Dendritic cell treated with granulocyte-macrophage colony-stimulating factor and Interleukin-4, amounts not matched to agents 40 ng/mL and 50 ng/mL, for 4 days (primary cell): ENCODE results near the gene MYOG.

Experiments used
- H3K27ac Mint-ChIP-seq: one replicate; pipeline ENCODE4 v1.8.0; 2022; ENCODE audit warnings: mild to moderate bottlenecking, mixed read lengths
- H3K27me3 Mint-ChIP-seq: one replicate; pipeline ENCODE4 v1.8.0; 2022; ENCODE audit warnings: mild to moderate bottlenecking, mixed read lengths
- H3K36me3 Mint-ChIP-seq: one replicate; pipeline ENCODE4 v1.8.0; 2022; ENCODE audit warnings: low read depth, mixed read lengths
- H3K4me1 Mint-ChIP-seq: one replicate; pipeline ENCODE4 v1.8.0; 2022; ENCODE audit warnings: low read depth, mixed read lengths
- H3K4me3 Mint-ChIP-seq: one replicate; pipeline ENCODE4 v1.8.0; 2022; ENCODE audit warnings: mild to moderate bottlenecking, moderate library complexity, mixed read lengths
- H3K9me3 Mint-ChIP-seq: one replicate; pipeline ENCODE4 v1.8.0; 2022; ENCODE audit warnings: mixed read lengths
- intact Hi-C: fragments of 100-400 bp; cut with micrococcal nuclease; formaldehyde crosslinking; loops from one replicate; pipeline ENCODE4 v1.15.0; 2022

MYOG gene

DNA sequence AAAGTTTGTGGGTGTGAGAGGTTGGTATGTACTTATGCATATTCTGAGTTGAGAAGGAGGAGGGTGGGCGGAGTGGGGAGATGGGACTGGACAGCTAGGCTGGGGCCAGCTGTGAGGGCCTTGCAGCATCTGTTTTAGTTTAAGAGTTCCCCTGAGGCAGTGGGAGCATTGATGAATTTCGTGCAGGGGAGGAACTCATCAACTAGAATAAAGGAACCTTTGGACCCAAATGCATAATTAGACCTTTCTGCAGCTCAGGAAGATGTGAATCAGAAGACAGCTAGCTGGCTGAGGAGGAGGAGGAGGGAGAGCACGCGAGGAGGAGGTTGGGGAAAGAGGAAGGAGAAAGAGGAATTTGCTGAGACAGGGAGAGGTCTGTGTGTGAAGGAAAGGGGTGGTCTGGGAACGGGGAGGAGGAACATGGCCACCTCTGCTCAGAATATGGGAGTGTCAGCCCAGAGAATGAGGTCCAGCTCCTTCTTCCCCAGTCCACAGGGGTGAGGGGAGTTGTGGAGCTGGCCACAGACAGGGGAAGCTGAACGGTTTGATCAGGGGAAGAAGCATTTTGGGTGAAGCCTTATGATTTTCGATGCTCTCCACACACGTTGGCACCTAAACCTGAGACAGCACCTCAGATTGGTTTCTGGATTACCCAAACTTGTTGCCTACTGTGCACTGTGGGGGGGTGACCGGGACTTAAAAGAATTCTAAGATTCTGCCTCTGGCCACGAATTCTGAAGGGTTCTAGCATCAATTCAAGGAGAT lies 27.7 kb downstream of the MYOG start:
- H3K9me3 Mint-ChIP-seq: no peaks in the 10 kb centered on the region
- H3K36me3 Mint-ChIP-seq: no peaks in the 10 kb centered on the region
- intact Hi-C loops: loop anchor here (2.0 kb wide), 1 partner anchor 17 kb away; no protein-coding TSS in a partner anchor
- H3K4me1 Mint-ChIP-seq: peaks cover 74% of the 10 kb centered on the region
- peak overlapping the region; percentile 21 for H3K27ac Mint-ChIP-seq
- no peaks in the 10 kb centered on the region for H3K27me3 Mint-ChIP-seq
- peak overlapping the region; percentile 39 for H3K4me3 Mint-ChIP-seq

GRCh38 chr1:203056516-203056915 lies 29.3 kb downstream of the MYOG start:
- peaks cover 10% of the 10 kb centered on the region for H3K27me3 Mint-ChIP-seq
- H3K9me3 Mint-ChIP-seq: no peaks in the 10 kb centered on the region
- intact Hi-C loops: no loop called here
- no peak overlapping the region for H3K4me3 Mint-ChIP-seq
- no peak overlapping the region for H3K27ac Mint-ChIP-seq
- peaks cover 70% of the 10 kb centered on the region for H3K4me1 Mint-ChIP-seq
- H3K36me3 Mint-ChIP-seq: no peaks in the 10 kb centered on the region

GRCh38 chr1:203056012-203056411 lies 29.8 kb downstream of the MYOG start:
- no peak overlapping the region for H3K4me3 Mint-ChIP-seq
- H3K36me3 Mint-ChIP-seq: no peaks in the 10 kb centered on the region
- peaks cover 12% of the 10 kb centered on the region for H3K27me3 Mint-ChIP-seq
- H3K27ac Mint-ChIP-seq: no peak overlapping the region
- H3K9me3 Mint-ChIP-seq: no peaks in the 10 kb centered on the region
- peaks cover 70% of the 10 kb centered on the region for H3K4me1 Mint-ChIP-seq
- intact Hi-C loops: no loop called here

DNA sequence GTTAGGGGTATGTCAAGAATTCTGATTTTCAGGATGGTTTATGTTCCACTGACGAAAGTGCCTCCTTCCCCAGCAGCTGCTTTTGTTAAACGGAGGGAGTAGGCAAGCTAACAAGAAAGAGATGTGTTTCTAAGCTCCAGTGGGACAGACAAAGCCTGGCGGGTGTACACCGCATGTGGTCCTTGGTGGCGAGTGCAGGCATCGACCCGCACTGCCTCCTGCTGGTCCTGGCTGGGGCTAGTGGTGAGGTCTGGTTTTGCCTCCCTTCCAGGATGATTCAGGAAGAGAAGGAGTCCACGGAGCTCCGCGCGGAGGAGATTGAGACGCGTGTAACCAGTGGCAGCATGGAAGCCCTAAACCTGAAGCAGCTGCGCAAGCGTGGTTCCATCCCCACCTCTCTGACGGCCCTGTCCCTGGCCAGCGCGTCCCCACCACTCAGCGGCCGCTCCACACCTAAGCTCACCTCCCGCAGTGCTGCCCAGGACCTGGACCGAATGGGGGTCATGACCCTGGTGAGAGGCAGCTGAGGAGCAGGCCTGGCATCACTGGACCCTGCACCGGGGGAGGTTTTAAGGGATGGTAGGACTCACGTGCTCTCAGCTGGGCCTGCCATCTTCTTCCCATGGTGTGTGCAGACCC lies 30.5 kb downstream of the MYOG start:
- Mint-ChIP-seq H3K4me1 (peaks cover 70% of the 10 kb centered on the region), H3K9me3 (no peaks in the 10 kb centered on the region), H3K27ac (no peak overlapping the region)

DNA sequence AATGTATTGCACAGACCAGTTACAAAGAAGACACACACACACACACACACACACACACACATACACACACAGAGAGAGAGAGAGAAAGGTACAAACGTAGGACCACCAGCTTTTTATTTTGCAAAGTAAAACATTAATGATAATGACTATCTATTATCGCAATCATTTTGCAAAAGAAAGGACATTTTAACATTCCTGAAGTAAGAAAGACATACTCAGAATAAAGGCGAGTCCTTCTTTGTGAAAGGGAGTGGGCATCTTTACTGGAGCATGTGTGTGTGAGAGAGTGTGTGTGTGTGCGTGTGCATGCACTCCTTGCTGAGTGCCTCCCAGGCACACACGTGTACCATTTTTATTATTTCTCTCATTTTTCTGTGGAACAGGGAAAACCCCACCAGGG lies 31.2 kb downstream of the MYOG start:
- Mint-ChIP-seq H3K27ac (no peak overlapping the region), H3K36me3 (no peaks in the 10 kb centered on the region), H3K4me1 (peaks cover 65% of the 10 kb centered on the region), H3K9me3 (no peaks in the 10 kb centered on the region), H3K27me3 (peaks cover 14% of the 10 kb centered on the region), H3K4me3 (no peak overlapping the region)
- intact Hi-C loops: no loop called here

More for the DNA sequence above, 30.5 kb downstream of the MYOG start:
- Mint-ChIP-seq H3K4me3 (no peak overlapping the region), H3K36me3 (no peaks in the 10 kb centered on the region), H3K27me3 (peaks cover 13% of the 10 kb centered on the region)
- intact Hi-C loops: no loop called here

DNA sequence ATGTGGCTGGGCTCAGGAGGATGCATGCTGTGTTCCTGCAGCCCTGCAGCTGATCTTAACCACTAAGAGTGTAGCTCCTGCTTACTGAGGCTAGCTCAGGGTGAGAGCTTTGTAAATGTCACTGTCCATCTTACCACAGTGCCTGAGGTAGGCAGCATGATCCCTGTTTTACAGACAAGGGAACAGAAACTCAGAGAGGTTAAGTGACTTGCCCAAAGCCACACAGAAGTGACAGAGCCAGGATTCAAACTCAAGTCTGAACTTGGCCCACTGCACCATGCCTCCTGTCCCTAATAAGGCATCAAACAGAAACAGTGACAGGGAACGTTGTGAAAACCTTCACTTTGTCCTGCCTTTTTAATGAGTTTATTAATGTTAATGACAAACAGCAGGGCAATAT lies 31.6 kb downstream of the MYOG start:
- Mint-ChIP-seq H3K27ac (no peak overlapping the region), H3K27me3 (peaks cover 14% of the 10 kb centered on the region), H3K9me3 (no peaks in the 10 kb centered on the region), H3K36me3 (no peaks in the 10 kb centered on the region), H3K4me3 (no peak overlapping the region), H3K4me1 (peaks cover 60% of the 10 kb centered on the region)
- intact Hi-C loops: no loop called here

DNA sequence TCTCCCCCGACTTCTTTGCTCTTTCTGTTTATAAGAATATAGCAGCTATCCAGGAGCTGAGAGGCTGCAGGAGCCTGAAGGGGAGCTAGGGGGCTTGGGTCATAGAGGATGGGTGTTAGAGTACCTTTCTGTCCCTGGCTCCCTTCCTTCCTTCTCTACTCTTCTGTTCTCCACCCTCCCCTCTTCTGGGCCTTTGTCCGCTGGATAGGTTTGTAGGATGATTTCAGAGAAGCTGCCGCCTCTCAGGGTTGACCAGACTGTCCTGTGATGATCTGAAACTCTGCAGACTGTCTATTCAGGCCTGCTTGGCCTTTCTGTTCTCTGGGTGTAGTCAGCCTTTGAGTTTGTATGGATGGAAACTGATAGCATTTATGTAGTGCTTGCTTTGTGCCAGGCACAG lies 33.2 kb downstream of the MYOG start:
- Mint-ChIP-seq H3K27me3 (peaks cover 22% of the 10 kb centered on the region), H3K4me3 (no peak overlapping the region), H3K27ac (no peak overlapping the region)

DNA sequence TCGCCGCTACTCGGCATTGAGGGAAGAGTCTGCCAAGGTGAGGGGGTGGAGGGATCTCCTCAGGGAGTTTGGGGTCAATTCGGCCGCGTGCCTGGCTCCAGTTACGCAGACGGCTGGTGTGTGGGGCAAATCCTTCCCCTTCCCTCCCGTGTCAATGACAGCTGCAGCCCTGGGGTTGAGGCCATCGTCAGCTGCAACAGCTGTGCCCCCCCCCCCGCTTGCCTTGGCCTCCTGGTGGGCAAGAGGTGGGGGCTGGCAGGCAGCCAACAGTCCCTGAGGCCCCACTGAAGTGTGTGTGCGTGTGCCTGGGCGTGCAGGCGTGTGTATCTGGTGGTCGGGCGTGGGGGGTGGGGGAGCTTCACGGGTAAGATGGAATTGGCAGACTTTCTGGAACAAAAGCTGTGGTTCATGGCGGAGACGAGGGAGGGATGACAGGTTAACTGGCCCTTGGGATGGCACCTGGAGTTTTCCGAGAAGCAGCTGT lies 33.9 kb downstream of the MYOG start:
- no peaks in the 10 kb centered on the region for H3K36me3 Mint-ChIP-seq
- H3K27me3 Mint-ChIP-seq: peaks cover 22% of the 10 kb centered on the region
- no peaks in the 10 kb centered on the region for H3K9me3 Mint-ChIP-seq
- intact Hi-C loops: no loop called here
- H3K4me3 Mint-ChIP-seq: no peak overlapping the region
- H3K27ac Mint-ChIP-seq: no peak overlapping the region
- H3K4me1 Mint-ChIP-seq: peaks cover 52% of the 10 kb centered on the region

More for the DNA sequence above, 33.2 kb downstream of the MYOG start:
- intact Hi-C loops: no loop called here
- no peaks in the 10 kb centered on the region for H3K36me3 Mint-ChIP-seq
- H3K9me3 Mint-ChIP-seq: no peaks in the 10 kb centered on the region
- peaks cover 52% of the 10 kb centered on the region for H3K4me1 Mint-ChIP-seq

GRCh38 chr1:203050826-203051225 lies 35.0 kb downstream of the MYOG start:
- peaks cover 43% of the 10 kb centered on the region for H3K4me1 Mint-ChIP-seq
- H3K27me3 Mint-ChIP-seq: peaks cover 26% of the 10 kb centered on the region
- intact Hi-C loops: no loop called here
- H3K36me3 Mint-ChIP-seq: no peaks in the 10 kb centered on the region
- H3K9me3 Mint-ChIP-seq: no peaks in the 10 kb centered on the region
- no peak overlapping the region for H3K27ac Mint-ChIP-seq
- no peak overlapping the region for H3K4me3 Mint-ChIP-seq

DNA sequence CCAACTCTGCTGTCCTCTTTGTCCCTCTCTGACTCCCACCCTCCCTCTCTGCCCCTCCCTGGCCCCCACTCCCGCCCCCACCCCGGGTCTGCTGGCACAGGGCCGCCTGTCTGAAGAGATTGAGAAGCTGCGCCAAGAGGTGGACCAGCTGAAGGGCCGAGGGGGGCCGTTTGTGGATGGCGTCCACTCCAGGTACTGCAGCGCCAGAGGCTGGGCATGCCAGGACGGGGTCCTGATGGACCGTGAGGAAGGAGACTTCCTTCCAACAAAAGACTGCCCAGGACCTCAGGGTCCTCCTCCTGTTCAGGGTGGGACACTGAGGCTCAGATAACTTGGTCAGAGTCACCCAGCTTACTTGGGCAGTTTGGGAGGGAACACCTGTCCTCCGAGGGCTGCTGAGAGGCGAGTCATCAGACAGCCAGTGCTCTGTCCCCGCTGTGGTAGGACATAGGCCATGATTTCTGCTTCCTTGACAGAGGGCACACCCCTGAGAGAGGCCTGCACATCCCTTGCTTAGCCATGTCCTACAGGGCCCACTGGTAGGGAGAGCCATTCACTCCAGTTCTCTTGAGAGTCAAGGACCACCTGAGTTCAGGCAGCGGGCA lies 36.1 kb downstream of the MYOG start:
- H3K36me3 Mint-ChIP-seq: no peaks in the 10 kb centered on the region
- intact Hi-C loops: no loop called here
- H3K27me3 Mint-ChIP-seq: peaks cover 33% of the 10 kb centered on the region
- H3K9me3 Mint-ChIP-seq: no peaks in the 10 kb centered on the region
- H3K27ac Mint-ChIP-seq: no peak overlapping the region
- H3K4me3 Mint-ChIP-seq: no peak overlapping the region
- H3K4me1 Mint-ChIP-seq: peaks cover 32% of the 10 kb centered on the region

- intact Hi-C loops: no loop called here
- peaks cover 37% of the 10 kb centered on the region for H3K27me3 Mint-ChIP-seq
- peaks cover 32% of the 10 kb centered on the region for H3K4me1 Mint-ChIP-seq
- no peak overlapping the region for H3K27ac Mint-ChIP-seq
- no peaks in the 10 kb centered on the region for H3K9me3 Mint-ChIP-seq
- H3K36me3 Mint-ChIP-seq: no peaks in the 10 kb centered on the region
- H3K4me3 Mint-ChIP-seq: no peak overlapping the region
These were observed 36.7 kb downstream of the MYOG start for GRCh38 chr1:203049077-203049476.

DNA sequence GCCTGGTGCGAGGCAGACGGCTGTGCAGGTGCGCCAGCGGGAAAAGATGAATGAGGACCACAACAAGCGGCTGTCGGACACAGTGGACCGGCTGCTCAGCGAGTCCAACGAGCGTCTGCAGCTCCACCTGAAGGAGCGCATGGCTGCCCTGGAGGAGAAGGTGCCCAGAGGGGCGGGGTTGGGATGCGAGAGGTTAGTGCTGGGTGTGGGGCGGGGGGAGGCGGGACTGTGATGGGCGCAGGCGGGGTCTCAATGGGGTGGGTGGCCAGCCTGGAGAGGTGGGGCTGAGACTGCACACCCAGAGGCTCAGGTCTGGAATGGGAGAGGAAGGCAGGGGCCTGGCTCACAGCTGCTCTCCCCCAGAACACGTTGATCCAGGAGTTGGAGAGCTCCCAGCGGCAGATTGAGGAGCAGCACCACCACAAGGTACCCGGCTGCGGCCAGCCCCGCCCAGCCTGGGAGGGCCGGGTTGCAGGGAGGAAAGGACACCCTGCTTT lies 37.2 kb downstream of the MYOG start:
- intact Hi-C loops: no loop called here
- H3K4me1 Mint-ChIP-seq: peaks cover 32% of the 10 kb centered on the region
- H3K36me3 Mint-ChIP-seq: no peaks in the 10 kb centered on the region
- no peak overlapping the region for H3K4me3 Mint-ChIP-seq
- peaks cover 37% of the 10 kb centered on the region for H3K27me3 Mint-ChIP-seq
- H3K9me3 Mint-ChIP-seq: no peaks in the 10 kb centered on the region
- H3K27ac Mint-ChIP-seq: no peak overlapping the region

DNA sequence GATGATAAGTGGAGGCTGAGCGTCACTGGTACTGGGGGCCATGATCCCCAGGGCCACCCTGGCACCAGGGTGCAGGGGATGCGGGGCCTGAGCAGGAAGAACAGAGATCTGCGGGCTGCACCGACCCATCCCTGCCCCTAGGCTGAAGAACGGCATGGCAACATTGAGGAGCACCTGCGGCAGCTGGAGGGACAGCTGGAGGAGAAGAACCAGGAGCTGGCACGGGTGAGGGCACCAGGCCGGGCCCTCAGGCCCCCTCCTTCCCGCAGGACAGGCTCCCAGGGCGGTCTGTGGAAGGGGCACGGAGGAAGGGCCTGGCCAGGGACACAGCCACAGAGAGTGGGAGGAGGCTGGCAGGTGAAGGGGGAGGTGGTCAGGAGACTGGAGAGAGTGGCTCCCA lies 37.7 kb downstream of the MYOG start:
- Mint-ChIP-seq H3K4me3 (no peak overlapping the region), H3K36me3 (no peaks in the 10 kb centered on the region), H3K9me3 (no peaks in the 10 kb centered on the region), H3K27ac (peak overlapping the region; percentile 47), H3K27me3 (peaks cover 37% of the 10 kb centered on the region), H3K4me1 (peaks cover 32% of the 10 kb centered on the region)
- intact Hi-C loops: no loop called here

DNA sequence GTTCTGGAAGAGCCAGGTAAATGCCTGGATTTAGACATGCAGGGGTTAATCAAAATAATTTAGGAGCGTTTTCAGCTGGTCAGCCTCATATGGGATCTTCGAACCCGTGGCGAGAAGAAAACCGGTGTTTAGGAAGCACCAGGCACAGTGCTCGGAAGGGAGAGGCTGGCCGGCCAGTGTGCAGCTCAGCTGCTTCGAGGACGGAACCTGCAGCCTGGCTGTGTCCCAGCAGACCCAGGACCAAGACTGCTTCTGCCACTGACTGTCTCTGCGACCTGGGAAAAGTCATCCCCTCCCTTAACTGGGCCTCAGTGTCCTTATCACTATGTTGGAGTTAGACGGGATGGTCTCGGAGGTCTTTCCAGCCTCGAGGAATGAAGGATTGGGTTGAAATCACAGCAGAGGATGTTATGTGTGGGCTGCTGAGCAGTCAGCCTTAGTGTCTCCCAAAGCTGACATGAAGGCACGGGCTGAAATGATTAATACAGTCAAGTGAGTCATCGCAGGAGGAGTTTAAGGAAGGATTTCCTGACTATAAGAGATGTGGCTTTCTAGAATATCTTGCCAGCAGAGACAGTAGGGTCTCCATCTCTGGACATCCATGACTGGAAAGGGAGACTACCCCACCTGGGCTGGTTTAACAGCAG lies 38.7 kb downstream of the MYOG start:
- Mint-ChIP-seq H3K4me3 (no peak overlapping the region), H3K36me3 (no peaks in the 10 kb centered on the region), H3K27ac (no peak overlapping the region), H3K27me3 (peaks cover 32% of the 10 kb centered on the region), H3K4me1 (peaks cover 32% of the 10 kb centered on the region), H3K9me3 (no peaks in the 10 kb centered on the region)
- intact Hi-C loops: no loop called here
